ENCODE measurements around the gene RPL35A.
A peak's percentile ranks its signal among the peaks of the same experiment; 100 is the strongest.
"Not testable (repeated sequence)": the region's sequence is repeated elsewhere in the genome, so short reads cannot be mapped to it uniquely, and the experiment has no call there.

RPL35A gene

GRCh38 chr3:197949778-197950676, at the start of gene RPL35A:
TSS of gene RPL35A (plus strand) at chr3:197950190. CDS start at chr3:197950968, 778 bp downstream.
- H3K27ac ChIP-seq = peak within 1 kb of the TSS; percentile 85
- peak; percentile 64 for DNase-seq (ENCODE audit: low read depth, low spot score)

GRCh38 chr3:197901626-197902025, 48.4 kb upstream of the RPL35A start:
- H3K27ac ChIP-seq = no peak overlapping the region
- DNase-seq (ENCODE audit: low read depth, low spot score) = no peak

- peak overlapping the region; percentile 46 for H3K27ac ChIP-seq
- peak; percentile 79 for DNase-seq (ENCODE audit: low read depth, low spot score)
Measured at GRCh38 chr3:197906023-197906849, 43.8 kb upstream of the RPL35A start.

- DNase-seq (ENCODE audit: low read depth, low spot score) = no peak
- peak overlapping the region; percentile 46 for H3K27ac ChIP-seq
Measured at GRCh38 chr3:197906850-197907187, 43.2 kb upstream of the RPL35A start.

GRCh38 chr3:197907196-197907595, 42.8 kb upstream of the RPL35A start:
- peak overlapping the region; percentile 46 for H3K27ac ChIP-seq
- no peak for DNase-seq (ENCODE audit: low read depth, low spot score)

GRCh38 chr3:197908550-197908949, 41.4 kb upstream of the RPL35A start:
- peak; percentile 71 for DNase-seq (ENCODE audit: low read depth, low spot score)
- H3K27ac ChIP-seq = peak overlapping the region; percentile 36

GRCh38 chr3:197908957-197909701, 40.9 kb upstream of the RPL35A start:
- DNase-seq (ENCODE audit: low read depth, low spot score) = no peak
- peak overlapping the region; percentile 36 for H3K27ac ChIP-seq

- H3K27ac ChIP-seq = no peak overlapping the region
Measured at GRCh38 chr3:197912741-197913476, 37.1 kb upstream of the RPL35A start.

GRCh38 chr3:197913641-197914380, 36.2 kb upstream of the RPL35A start:
- no peak overlapping the region for H3K27ac ChIP-seq
- no peak for DNase-seq (ENCODE audit: low read depth, low spot score)

More at GRCh38 chr3:197912741-197913476, 37.1 kb upstream of the RPL35A start:
- no peak for DNase-seq (ENCODE audit: low read depth, low spot score)

- not testable (repeated sequence) for DNase-seq (ENCODE audit: low read depth, low spot score); H3K27ac ChIP-seq
Measured at GRCh38 chr3:197921429-197922275, 28.3 kb upstream of the RPL35A start.

GRCh38 chr3:197926418-197926817, 23.6 kb upstream of the RPL35A start:
- DNase-seq (ENCODE audit: low read depth, low spot score) = no peak
- no peak overlapping the region for H3K27ac ChIP-seq

GRCh38 chr3:197927578-197927977, 22.4 kb upstream of the RPL35A start:
- H3K27ac ChIP-seq; DNase-seq (ENCODE audit: low read depth, low spot score): not testable (repeated sequence)

GRCh38 chr3:197936819-197937384, 13.1 kb upstream of the RPL35A start:
- DNase-seq (ENCODE audit: low read depth, low spot score) = no peak
- no peak overlapping the region for H3K27ac ChIP-seq

- no peak for DNase-seq (ENCODE audit: low read depth, low spot score)
- no peak overlapping the region for H3K27ac ChIP-seq
Measured at GRCh38 chr3:197940745-197941384, 9.1 kb upstream of the RPL35A start.

GRCh38 chr3:197942956-197943556, 6.9 kb upstream of the RPL35A start:
- no peak overlapping the region for H3K27ac ChIP-seq
- no peak for DNase-seq (ENCODE audit: low read depth, low spot score)

- no peak for DNase-seq (ENCODE audit: low read depth, low spot score)
Measured at GRCh38 chr3:197949191-197949777, 706 bp upstream of the RPL35A start.

GRCh38 chr3:197950677-197951061, 679 bp downstream of the RPL35A start:
- no peak for DNase-seq (ENCODE audit: low read depth, low spot score)
- peak overlapping the region; percentile 85 for H3K27ac ChIP-seq

More at GRCh38 chr3:197949191-197949777, 706 bp upstream of the RPL35A start:
- peak overlapping the region; percentile 85 for H3K27ac ChIP-seq
